IMR-90 (cell line): ENCODE measurements around the gene TPM3. TPM values are rescaled to one million over a fixed set of nuclear protein-coding genes. Genes with fewer than 3 reads are reported as not detected.
A peak's percentile ranks its signal among the peaks of the same experiment; 100 is the strongest.

Experiments used
- ATAC-seq: fragments of 200-7000 bp; cut with Tn5 transposase; 2 replicates; pipeline ENCODE4 v1.9.1; 2020; ENCODE audit warnings: low read depth, mild to moderate bottlenecking, moderate library complexity
- BruUV-seq: library from RNA; stranded (reverse); fragments of 400-500 nt; replicated peaks from 2 replicates; lab custom pipeline; 2021; lab: Mats Ljungman, UMichigan
- CTCF ChIA-PET: fragments of 300-600 bp; formaldehyde crosslinking; extraction: SDS; loops from one replicate; lab custom pipeline; 2021; ENCODE audit warnings: antibody characterized with exemption; lab: Yijun Ruan, JAX
- POLR2A ChIA-PET: fragments of 300-600 bp; sonication (Branson Sonifier 250); formaldehyde crosslinking; loops from one replicate; lab custom pipeline; 2022; ENCODE audit warnings: antibody characterized with exemption; ENCODE audit not compliant: unreplicated experiment; lab: Charles Lee
- DNase-seq: peaks from one replicate; pipeline ENCODE4 v3.0.0; 2013
- H2AFZ ChIP-seq: replicated peaks from 2 replicates; pipeline ENCODE3; 2013; ENCODE audit warnings: low read length, mild to moderate bottlenecking; ENCODE audit not compliant: poor library complexity
- H2AK5ac ChIP-seq: 2 replicates; pipeline ENCODE4 v1.6.1; 2013; ENCODE audit warnings: low read depth, low read length, inconsistent platforms
- H2AK9ac ChIP-seq: replicated peaks from 2 replicates; pipeline ENCODE3; 2013; ENCODE audit warnings: mild to moderate bottlenecking, low read depth, low read length, moderate library complexity; ENCODE audit not compliant: poor library complexity
- H2BK120ac ChIP-seq: 2 replicates; pipeline ENCODE4 v1.6.1; 2013; ENCODE audit warnings: low read depth, low read length, inconsistent platforms
- H2BK15ac ChIP-seq: 3 replicates; pipeline ENCODE4 v1.6.1; 2013; ENCODE audit warnings: low read depth, low read length, inconsistent platforms
- H2BK20ac ChIP-seq: 2 replicates; pipeline ENCODE4 v1.6.1; 2013; ENCODE audit warnings: low read depth, mild to moderate bottlenecking, inconsistent platforms, low read length, moderate library complexity
- H2BK5ac ChIP-seq: 2 replicates; pipeline ENCODE4 v1.6.1; 2013; ENCODE audit warnings: mild to moderate bottlenecking, low read depth, low read length, inconsistent platforms; ENCODE audit not compliant: poor library complexity, severe bottlenecking
- H3K14ac ChIP-seq: replicated peaks from 2 replicates; pipeline ENCODE4 v1.6.1; 2013; ENCODE audit warnings: low read depth, low read length, inconsistent platforms
- H3K18ac ChIP-seq: 2 replicates; pipeline ENCODE4 v1.6.1; 2013; ENCODE audit warnings: low read depth, low read length, control low read depth
- H3K23ac ChIP-seq: 2 replicates; pipeline ENCODE4 v1.6.1; 2013; ENCODE audit warnings: low read depth, low read length, inconsistent platforms
- H3K27ac ChIP-seq: 2 replicates; pipeline ENCODE4 v1.5.1; 2013; ENCODE audit warnings: mild to moderate bottlenecking, control low read depth, low read length; ENCODE audit not compliant: insufficient read depth
- H3K27me3 ChIP-seq: 2 replicates; pipeline ENCODE4 v1.6.1; 2013; ENCODE audit warnings: low read length; ENCODE audit not compliant: control insufficient read depth, insufficient read depth
- H3K36me3 ChIP-seq: 2 replicates; pipeline ENCODE4 v1.6.1; 2013; ENCODE audit warnings: low read length, mixed read lengths; ENCODE audit not compliant: control insufficient read depth, insufficient read depth
- H3K4ac ChIP-seq: 2 replicates; pipeline ENCODE4 v1.6.1; 2013; ENCODE audit warnings: low read depth, low read length, inconsistent platforms
- H3K4me1 ChIP-seq: 2 replicates; pipeline ENCODE4 v1.6.1; 2013; ENCODE audit warnings: low read length, mixed read lengths; ENCODE audit not compliant: control insufficient read depth, insufficient read depth
- H3K4me2 ChIP-seq: 2 replicates; pipeline ENCODE4 v1.6.1; 2013; ENCODE audit warnings: low read depth, mild to moderate bottlenecking, control low read depth, low read length, moderate library complexity
- H3K4me3 ChIP-seq: 2 replicates; pipeline ENCODE4 v1.5.1; 2013; ENCODE audit warnings: low read depth, mild to moderate bottlenecking, control low read depth, low read length, moderate library complexity; ENCODE audit not compliant: insufficient read depth
- H3K56ac ChIP-seq: 2 replicates; pipeline ENCODE4 v1.6.1; 2013; ENCODE audit warnings: low read length, inconsistent platforms; ENCODE audit not compliant: insufficient read depth; ENCODE audit errors: extremely low read depth
- H3K79me1 ChIP-seq, 2 experiments: 2 replicates each; pipeline ENCODE4 v1.6.1; 2013; ENCODE audit warnings: low read length in 2 of 2, inconsistent platforms in 1 of 2, low read depth in 1 of 2
- H3K9ac ChIP-seq: 2 replicates; pipeline ENCODE4 v1.6.1; 2013; ENCODE audit warnings: low read depth, low read length, control low read depth
- H3K9me1 ChIP-seq: 2 replicates; pipeline ENCODE4 v1.6.1; 2013; ENCODE audit warnings: low read length, inconsistent platforms; ENCODE audit not compliant: insufficient read depth
- H3K9me3 ChIP-seq: 2 replicates; pipeline ENCODE4 v1.6.1; 2013; ENCODE audit warnings: low read length; ENCODE audit not compliant: control insufficient read depth, insufficient read depth
- H4K20me1 ChIP-seq: 2 replicates; pipeline ENCODE4 v1.6.1; 2013; ENCODE audit warnings: low read length, inconsistent platforms; ENCODE audit not compliant: insufficient read depth
- H4K5ac ChIP-seq: 2 replicates; pipeline ENCODE4 v1.6.1; 2013; ENCODE audit warnings: mild to moderate bottlenecking, low read depth, low read length, control low read depth
- H4K8ac ChIP-seq, 2 experiments: 2 replicates each; pipeline ENCODE4 v1.6.1; 2013; ENCODE audit warnings: low read depth in 2 of 2, low read length in 2 of 2, control low read depth in 1 of 2, inconsistent platforms in 1 of 2
- H4K91ac ChIP-seq: 2 replicates; pipeline ENCODE4 v1.6.1; 2013; ENCODE audit warnings: low read depth, low read length, inconsistent platforms; ENCODE audit not compliant: insufficient read depth
- CEBPB ChIP-seq: IDR thresholded peaks from 2 replicates; pipeline ENCODE4 v1.6.1; 2012; ENCODE audit warnings: low read depth, low read length, improper control_type of control experiment
- CTCF ChIP-seq: conservative IDR thresholded peaks from 2 replicates; pipeline ENCODE4 v1.5.1; 2012; ENCODE audit warnings: mild to moderate bottlenecking, low read depth, low read length, improper control_type of control experiment
- NFE2L2 ChIP-seq: fragments of 150-350 bp; IDR thresholded peaks from 2 replicates; pipeline ENCODE4 v1.6.1; 2016; ENCODE audit warnings: low read depth, mild to moderate bottlenecking, low read length
- RCOR1 ChIP-seq: IDR thresholded peaks from 2 replicates; pipeline ENCODE4 v1.6.1; 2012; ENCODE audit warnings: mild to moderate bottlenecking, low read length, improper control_type of control experiment; ENCODE audit not compliant: insufficient replicate concordance
- WGBS, 2 experiments: methylation state at CpG; one replicate each; pipeline versions ENCODE4 v1.1.5 to v1.1.7; 2013; ENCODE audit warnings: missing lambda C conversion rate in 2 of 2; ENCODE audit not compliant: insufficient read length in 1 of 2; ENCODE audit errors: extremely low coverage in 2 of 2; 5-methylcytosine and 5-hydroxymethylcytosine counted together
- dilution Hi-C: fragments of 300-500 bp; cut with HindIII; formaldehyde crosslinking; loops from one replicate; pipeline ENCODE4 v1.14.3; 2018; ENCODE audit warnings: low sequenced_read_pairs; ENCODE audit not compliant: unreplicated experiment
- in situ Hi-C: fragments of 300-500 bp; cut with MboI; formaldehyde crosslinking; loops from 3 replicates; pipeline ENCODE4 v1.14.3; 2019; ENCODE audit warnings: low sequenced_read_pairs, inconsistent platforms, mixed read lengths
- intact Hi-C: fragments of 100-400 bp; cut with micrococcal nuclease; formaldehyde crosslinking; loops from 2 replicates; pipeline ENCODE4 v1.10.0; 2022
- polyA plus RNA-seq, 3 experiments: library from polyadenylated mRNA; depleted of rRNA; stranded (reverse); fragments of >200 nt; gene quantifications; 2 replicates each; pipeline ENCODE4 v1.2.3, GENCODE V29; 2012; ENCODE audit warnings: low replicate concordance in 1 of 3
- total RNA-seq: library from RNA; depleted of rRNA; stranded (reverse); fragments of >200 nt; gene quantifications from 2 replicates; pipeline ENCODE4 v1.2.3, GENCODE V29; 2012

The TPM3 gene
- total and polyA plus RNA-seq, 2 of the 4 experiments (the other 2 are of a cell fraction): 438 to 530 TPM

- Histone ChIP-seq H3K27me3 (no peaks in the 10 kb centered on the region), H2BK20ac (no peak overlapping the region), H3K14ac (peak overlapping the region; percentile 15), H3K18ac (no peak overlapping the region), H3K27ac (peak overlapping the region; percentile 93), H2BK5ac (peak overlapping the region; percentile 86), H4K91ac (peak overlapping the region; percentile 36; the same call in 1 of the 2 replicates), H3K23ac (peak overlapping the region; percentile 43; the same call in 1 of the 2 replicates), H3K4me3 (peak overlapping the region; percentile 87), H3K9ac (peak overlapping the region; percentile 86), H3K4me2 (peak overlapping the region; percentile 99), H3K4ac (peak overlapping the region; percentile 94), H2BK15ac (peak overlapping the region; percentile 37; the same call in 1 of the 3 replicates), H3K4me1 (peaks cover 20% of the 10 kb centered on the region), H3K9me3 (no peaks in the 10 kb centered on the region), H4K8ac (peak overlapping the region in 1 of 2 experiments; percentile 24; a peak in 2 of 4 replicates), H3K9me1 (peaks cover 18% of the 10 kb centered on the region), H2AK9ac (peak overlapping the region; percentile 100), H2AK5ac (peak overlapping the region; percentile 96), H3K79me1 (peaks cover 0 to 34% of the 10 kb centered on the region in 2 experiments; a peak in 2 of 4 replicates), H4K20me1 (peaks cover 59% of the 10 kb centered on the region), H3K56ac (peak overlapping the region; percentile 87), H3K36me3 (peaks cover 12% of the 10 kb centered on the region), H2AFZ (peak overlapping the region; percentile 99), H4K5ac (peak overlapping the region; percentile 18; the same call in 1 of the 2 replicates), H2BK120ac (no peak overlapping the region)
- 0% methylated on average over 1 of the region's 6 CpGs; no CpG with 5 or more reads in 1 of the 2 experiments for WGBS, 2 experiments
- TF ChIP-seq CEBPB (no peak), CTCF (no peak), NFE2L2 (no peak), RCOR1 (no peak)
- ChIA-PET CTCF (no interaction called here), POLR2A (interaction anchor here (0.6 kb wide), 1 partner anchor 14 kb away, joined by 3 read pairs; no protein-coding TSS in a partner anchor)
- in situ Hi-C loops: no loop called here
- no peak for ATAC-seq
- intact Hi-C loops: loop anchor here (2.0 kb wide), 1 partner anchor 191 kb away; the partner anchor contains the start of gene RPS27
- BruUV-seq: no TSS peak
- no peak for DNase-seq
- dilution Hi-C loops: no loop called here
Measured at GRCh38 chr1:154181944-154182343, 10.0 kb downstream of the TPM3 start.
